Measurements from ENCODE around the gene STRA6.

Gene STRA6

GRCh38 chr15:74209997-74210671, 7.5 kb upstream of the STRA6 start:
- POLR2A ChIA-PET: interaction anchor here (1.1 kb wide), 1 partner anchor 14 kb away, joined by 4 read pairs; no protein-coding TSS in a partner anchor
- no peak for DNase-seq (ENCODE audit: low read depth, low spot score)
- CTCF ChIA-PET: no interaction called here
- no peak overlapping the region for H3K4me3 ChIP-seq (ENCODE audit: low read depth, low read length)
- no peak for TF ChIP-seq CTCF (IDR thresholded peaks at IDR 0.05; ENCODE audit: insufficient read depth, low read length, missing control alignments)

- ChIA-PET POLR2A (interaction anchor here (0.8 kb wide), 1 partner anchor 13 kb away, joined by 5 read pairs; no protein-coding TSS in a partner anchor), CTCF (interaction anchor here (1.2 kb wide), 1 partner anchor 42 kb away, joined by 3 read pairs; no protein-coding TSS in a partner anchor)
- no peak overlapping the region for H3K4me3 ChIP-seq (ENCODE audit: low read depth, low read length)
Observed at GRCh38 chr15:74209560-74209958, 7.0 kb upstream of the STRA6 start.

GRCh38 chr15:74208901-74209559, 6.4 kb upstream of the STRA6 start:
- ChIA-PET CTCF (interaction anchor here (1.2 kb wide), 1 partner anchor 43 kb away, joined by 3 read pairs; no protein-coding TSS in a partner anchor), POLR2A (interaction anchor here (0.8 kb wide), 1 partner anchor 13 kb away, joined by 5 read pairs; no protein-coding TSS in a partner anchor)
- no peak overlapping the region for H3K4me3 ChIP-seq (ENCODE audit: low read depth, low read length)
- no peak for TF ChIP-seq CTCF (IDR thresholded peaks at IDR 0.05; ENCODE audit: insufficient read depth, low read length, missing control alignments)
- no peak for DNase-seq (ENCODE audit: low read depth, low spot score)

More at GRCh38 chr15:74209560-74209958, 7.0 kb upstream of the STRA6 start:
- no peak for DNase-seq (ENCODE audit: low read depth, low spot score)
- TF ChIP-seq CTCF (IDR thresholded peaks at IDR 0.05; ENCODE audit: insufficient read depth, low read length, missing control alignments): no peak

- ChIA-PET CTCF (interaction anchor here (1.2 kb wide), 1 partner anchor 43 kb away, joined by 3 read pairs; no protein-coding TSS in a partner anchor), POLR2A (no interaction called here)
- TF ChIP-seq CTCF (IDR thresholded peaks at IDR 0.05; ENCODE audit: insufficient read depth, low read length, missing control alignments): no peak
- no peak for DNase-seq (ENCODE audit: low read depth, low spot score)
- no peak overlapping the region for H3K4me3 ChIP-seq (ENCODE audit: low read depth, low read length)
Observed at GRCh38 chr15:74208496-74208895, 5.9 kb upstream of the STRA6 start.

GRCh38 chr15:74207652-74208440, 5.3 kb upstream of the STRA6 start:
- DNase-seq (ENCODE audit: low read depth, low spot score): no peak

More at GRCh38 chr15:74207652-74208440, 5.3 kb upstream of the STRA6 start:
- H3K4me3 ChIP-seq (ENCODE audit: low read depth, low read length): no peak overlapping the region
- ChIA-PET POLR2A (no interaction called here), CTCF (interaction anchor here (1.5 kb wide), 1 partner anchor 12 kb away, joined by 3 read pairs; no protein-coding TSS in a partner anchor)
- TF ChIP-seq CTCF (IDR thresholded peaks at IDR 0.05; ENCODE audit: insufficient read depth, low read length, missing control alignments): no peak

Data from AG04449 (cell line).